ENCODE measurements around the gene SCTR.

The SCTR gene

GRCh38 chr2:119522671-119523070 is 1.6 kb downstream of the SCTR start:
- DNase-seq: no peak

DNA sequence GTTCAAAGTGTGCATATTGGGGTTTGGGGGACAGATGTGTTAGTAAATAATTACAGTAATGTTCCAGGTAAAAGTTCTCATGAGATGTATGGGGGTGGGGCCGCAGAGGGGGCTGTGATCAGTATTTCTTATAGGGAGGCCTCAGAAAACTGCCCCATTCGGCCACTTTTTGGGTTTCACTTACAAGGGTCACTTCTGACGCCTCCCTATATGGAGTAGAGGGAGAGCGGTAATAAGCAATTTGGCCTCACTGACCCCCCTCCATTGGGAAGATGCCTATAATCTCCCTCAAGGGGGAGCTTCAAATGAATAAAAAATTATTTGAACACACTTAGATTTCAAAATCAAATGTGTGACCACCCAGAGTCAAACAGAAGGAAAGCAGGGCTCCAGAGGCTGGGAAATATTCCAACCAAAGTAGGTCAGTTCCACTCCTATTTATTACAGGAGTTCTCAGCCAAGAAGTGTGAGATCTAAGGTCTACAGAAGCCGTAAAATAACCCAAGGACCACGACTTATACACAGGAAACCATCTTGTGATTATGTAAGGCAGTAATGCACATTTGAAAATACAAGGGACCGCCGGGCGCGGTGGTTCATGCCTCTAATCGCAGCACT is 2.7 kb downstream of the SCTR start:
- DNase-seq: no peak

DNA sequence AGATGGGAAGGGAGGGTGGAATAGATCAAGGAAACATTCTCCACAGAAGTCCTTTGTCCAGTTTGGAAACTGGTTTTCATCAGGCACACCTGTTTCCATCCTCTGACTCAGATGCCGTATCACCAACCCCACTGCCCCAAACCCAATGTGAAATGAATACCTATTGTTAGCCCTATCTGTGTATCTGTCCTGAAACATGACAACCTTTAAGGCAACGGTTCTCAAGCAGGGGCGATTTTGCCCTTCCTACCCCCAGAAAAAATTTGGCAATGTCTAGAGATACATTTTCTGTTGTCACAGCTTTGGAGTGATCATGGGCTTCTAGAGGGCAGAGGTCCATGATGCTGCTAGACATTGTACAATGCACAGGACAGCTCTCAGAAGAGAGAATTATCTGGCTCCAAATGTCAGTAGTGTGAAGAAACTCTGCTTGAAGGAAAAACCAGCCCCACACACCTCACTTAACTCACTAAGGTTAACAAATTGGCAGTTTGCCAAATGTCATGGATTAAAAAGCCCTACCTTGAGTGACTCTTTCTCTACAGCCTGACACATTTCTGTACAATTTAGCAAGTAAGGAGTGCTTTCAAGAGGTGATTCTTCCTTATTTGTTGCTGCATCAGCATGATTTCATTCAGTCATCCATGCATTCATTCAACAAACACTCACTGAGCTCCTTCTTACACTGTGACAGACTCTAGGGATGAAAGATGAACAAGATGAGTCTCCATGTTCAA is 3.4 kb downstream of the SCTR start:
- no peak for DNase-seq

DNA sequence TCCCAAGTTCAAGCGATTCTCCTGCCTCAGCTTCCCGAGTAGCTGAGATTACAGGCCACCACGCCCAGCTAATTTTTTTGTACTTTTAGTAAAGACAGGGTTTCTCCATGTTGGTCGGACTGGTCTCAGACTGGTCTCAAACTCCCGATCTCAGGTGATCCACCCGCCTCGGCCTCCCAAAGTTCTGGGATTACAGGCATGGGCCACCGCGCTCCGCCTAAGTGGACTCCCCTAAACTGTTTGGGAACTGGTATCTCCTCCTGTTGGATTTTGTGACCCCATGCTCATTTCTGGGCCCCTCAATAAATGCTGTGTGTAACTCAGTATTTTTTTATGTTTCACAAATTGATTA is 5.2 kb downstream of the SCTR start:
- no peak for DNase-seq

GRCh38 chr2:119518401-119519056 is 5.8 kb downstream of the SCTR start:
- no peak for DNase-seq

DNA sequence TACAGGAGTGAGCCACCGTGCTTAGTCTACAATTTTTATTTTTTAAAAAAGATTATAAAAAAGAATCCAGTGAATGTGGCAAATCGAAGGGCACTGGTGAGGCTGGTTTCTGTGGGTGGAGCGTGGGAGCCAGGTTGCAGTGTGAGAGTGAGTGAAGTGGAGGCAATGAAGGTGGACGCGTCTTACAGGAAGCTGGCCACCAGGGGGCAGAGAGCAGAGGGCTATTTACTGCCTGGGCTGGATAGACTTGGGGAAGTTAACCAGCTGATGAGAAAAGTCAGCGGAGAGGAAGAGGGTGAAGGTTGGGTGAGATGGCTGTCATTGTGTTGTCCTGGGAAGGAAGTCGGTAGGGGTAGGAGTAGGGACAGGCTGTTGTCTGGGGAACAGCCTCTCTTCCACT is 6.8 kb downstream of the SCTR start:
- DNase-seq: peak; percentile 50

DNA sequence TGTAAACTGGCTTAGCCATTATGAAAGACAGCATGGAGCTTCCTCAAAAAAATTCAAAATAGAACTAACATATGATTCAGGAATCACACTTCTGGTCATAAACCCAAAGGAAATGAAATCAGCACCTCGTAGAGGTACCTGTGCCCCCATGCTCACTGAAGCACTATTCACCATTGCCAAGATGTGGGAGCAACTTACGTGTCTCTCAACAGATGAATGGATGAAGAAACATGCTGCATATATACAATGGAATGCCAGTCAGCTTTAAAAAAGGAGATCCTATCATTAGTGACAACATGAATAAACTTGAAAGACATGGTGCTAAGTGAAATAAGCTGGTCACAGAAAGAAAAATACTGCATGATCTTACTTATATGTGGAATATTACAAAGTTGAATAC is 8.2 kb downstream of the SCTR start:
- no peak for DNase-seq

- no peak for DNase-seq
Measured at GRCh38 chr2:119513832-119514231, 10.5 kb downstream of the SCTR start.

- no peak for DNase-seq
Measured at GRCh38 chr2:119512946-119513345, 11.3 kb downstream of the SCTR start.

- DNase-seq: no peak
Measured at GRCh38 chr2:119511989-119512388, 12.3 kb downstream of the SCTR start.

GRCh38 chr2:119508756-119509155 is 15.5 kb downstream of the SCTR start:
- no peak for DNase-seq

GRCh38 chr2:119496682-119497081 is 27.6 kb downstream of the SCTR start:
- DNase-seq: no peak

- no peak for DNase-seq
Measured at GRCh38 chr2:119495948-119496347, 28.3 kb downstream of the SCTR start.

DNA sequence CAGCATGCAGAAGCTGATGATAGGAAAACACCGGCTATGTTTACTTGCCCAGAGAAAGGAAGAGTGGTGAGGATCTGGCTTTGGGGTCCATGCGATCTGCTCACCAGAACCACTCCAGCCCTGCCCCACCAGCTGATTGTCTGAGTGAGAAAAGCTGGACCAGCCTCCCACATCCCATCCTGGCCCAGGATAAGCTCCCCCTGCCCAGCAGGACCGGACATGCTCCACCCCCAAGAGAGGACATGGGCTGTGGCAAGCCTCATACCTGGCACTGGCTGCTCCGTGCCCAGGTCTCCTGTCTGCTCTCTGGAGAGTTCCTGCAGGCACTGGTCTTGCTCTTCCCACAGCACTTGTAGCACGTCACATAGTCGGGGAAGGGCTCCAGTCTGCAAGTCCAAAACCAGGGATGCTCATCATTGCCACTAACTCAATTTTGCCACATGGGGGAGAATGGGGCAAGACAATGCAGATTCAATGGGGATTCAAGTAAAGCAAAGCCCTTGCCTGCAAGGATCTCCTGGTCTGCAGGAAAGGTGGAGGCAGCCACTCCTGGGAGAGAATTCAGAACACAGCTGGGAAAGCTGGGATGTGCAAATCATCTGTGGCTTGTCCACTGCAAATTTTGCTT is 30.0 kb downstream of the SCTR start:
- DNase-seq: no peak

- DNase-seq: no peak
Measured at GRCh38 chr2:119491776-119492525, 32.3 kb downstream of the SCTR start.

GRCh38 chr2:119490653-119491195 is 33.6 kb downstream of the SCTR start:
- DNase-seq: no peak

DNA sequence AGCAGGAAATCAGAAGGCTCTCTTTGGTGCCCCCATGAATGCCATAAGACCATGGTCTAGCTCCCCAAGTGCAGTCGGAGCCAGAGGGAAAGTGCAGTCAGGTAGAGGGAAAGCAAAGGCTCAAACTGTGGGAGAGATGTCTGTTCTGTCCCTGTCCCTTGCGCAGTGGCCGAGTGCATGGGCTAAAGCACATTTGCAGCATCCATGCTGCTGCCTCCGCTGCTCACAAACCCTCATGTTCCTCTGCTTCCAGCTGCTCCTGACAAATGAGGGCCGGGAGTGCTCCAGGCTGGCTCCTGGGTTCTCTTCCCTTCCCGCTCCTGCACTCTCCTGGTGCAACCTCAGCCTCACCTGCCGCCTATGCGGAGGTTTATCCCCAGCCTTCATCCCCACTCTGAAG is 34.2 kb downstream of the SCTR start:
- no peak for DNase-seq

DNA sequence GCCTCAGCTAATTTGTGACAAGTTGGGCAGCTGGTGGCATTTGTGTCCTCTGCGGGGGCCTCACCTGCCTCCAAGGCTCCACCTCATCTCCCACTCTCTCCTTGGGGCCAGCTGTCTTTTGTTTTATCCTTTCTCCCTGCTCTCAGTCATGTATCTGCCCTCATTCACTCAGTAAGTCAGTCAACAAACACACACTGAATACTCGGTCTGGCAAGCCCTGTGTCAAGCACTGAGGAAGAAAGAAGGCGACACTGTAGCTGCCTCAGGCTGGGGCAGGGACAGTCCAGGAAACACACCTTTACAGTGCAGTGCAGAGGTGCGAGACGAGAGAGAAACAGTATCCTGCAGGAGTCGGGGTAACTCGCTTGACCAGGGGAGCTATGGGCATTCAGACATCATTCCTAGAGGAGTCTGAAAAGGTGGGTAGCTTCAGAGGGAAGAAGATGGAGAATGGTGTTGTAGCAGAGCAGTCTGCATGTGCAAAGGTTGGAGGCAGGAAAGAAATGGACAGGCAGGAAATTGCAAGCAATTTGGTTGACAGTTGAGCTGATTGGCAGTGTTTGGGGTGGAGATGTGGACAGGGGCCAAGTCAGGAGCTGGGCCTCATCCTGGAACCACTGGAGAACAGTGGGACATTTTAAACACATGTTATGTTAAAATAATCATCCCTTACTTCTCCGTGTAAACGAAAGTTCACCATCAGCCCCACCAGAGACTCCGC is 34.9 kb downstream of the SCTR start:
- no peak for DNase-seq

DNA sequence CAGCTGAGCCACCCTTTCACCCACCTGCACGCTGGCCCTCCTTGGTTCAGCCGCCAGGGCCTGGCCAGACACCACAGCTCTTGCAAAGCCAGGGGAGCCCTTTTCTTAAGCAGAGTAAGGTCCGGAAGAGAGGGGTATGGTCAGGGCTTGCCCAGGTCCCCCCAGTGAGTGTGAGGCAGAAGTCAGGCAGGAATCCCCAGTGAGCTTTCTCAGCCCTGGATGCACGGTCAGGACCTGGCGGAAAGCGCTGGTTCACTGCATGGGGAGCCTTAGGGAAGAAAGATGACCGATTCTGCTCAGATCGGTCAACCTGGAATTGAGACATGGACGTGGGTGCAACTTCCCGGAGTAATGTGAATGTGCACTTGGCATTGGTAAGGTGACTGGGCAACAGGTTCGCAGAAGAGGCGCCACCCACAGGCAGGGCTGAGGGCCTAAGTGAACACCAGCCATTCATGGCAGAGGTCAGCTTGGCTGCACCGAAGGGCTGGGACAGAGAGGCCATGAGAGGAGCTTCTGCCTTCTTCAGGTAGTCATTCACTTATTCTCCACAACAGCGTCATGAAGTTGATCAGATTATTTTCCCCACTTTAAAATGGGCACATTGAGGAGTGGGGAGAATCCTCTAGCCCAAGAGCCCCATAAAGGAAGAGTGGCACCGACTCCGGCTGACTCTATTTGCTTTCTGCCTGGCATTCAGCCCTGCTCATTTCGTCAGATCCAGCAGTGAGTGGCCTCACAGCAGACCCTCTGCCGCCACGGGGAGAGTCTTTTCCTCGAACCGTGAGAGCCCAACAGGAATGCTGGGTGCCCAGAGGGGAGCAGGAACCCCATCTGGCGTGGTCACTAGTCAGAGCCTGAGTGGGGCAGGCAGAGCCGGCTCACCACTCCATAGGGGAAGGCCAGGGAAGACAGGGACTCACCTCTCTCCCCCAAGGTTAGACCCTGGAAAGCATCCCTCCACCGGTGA is 35.8 kb downstream of the SCTR start:
- DNase-seq: no peak

GRCh38 chr2:119487434-119488244 is 36.6 kb downstream of the SCTR start:
- no peak for DNase-seq
